GM12878 (cell line): ENCODE results near the gene CDC42EP1.

Source experiments
- ELK1 ChIP-seq: IDR thresholded peaks from 2 replicates; pipeline ENCODE4 v1.6.1; 2012; ENCODE audit warnings: low read depth, low read length, improper control_type of control experiment
- EZH2 ChIP-seq: IDR thresholded peaks from 2 replicates; pipeline ENCODE4 v1.6.1; 2012; ENCODE audit warnings: low read depth, mild to moderate bottlenecking, control low read depth, inconsistent platforms, low read length, borderline replicate concordance; ENCODE audit not compliant: control insufficient read depth
- POLR2A ChIP-seq: IDR thresholded peaks from 2 replicates; pipeline ENCODE4 v1.6.1; 2011; ENCODE audit warnings: low read depth, mild to moderate bottlenecking, low read length
- ZZZ3 ChIP-seq: IDR thresholded peaks from 2 replicates; pipeline ENCODE4 v1.6.1; 2011; ENCODE audit warnings: low read depth; ENCODE audit not compliant: control insufficient read depth, insufficient read length
- TF ChIP-seq, protein P1 (sequence below): IDR thresholded peaks from 2 replicates; pipeline ENCODE4 v1.6.1; 2012; ENCODE audit warnings: low read depth, low read length, improper control_type of control experiment

- TF ChIP-seq ZZZ3, result no peak
- TF ChIP-seq, protein P1, sequence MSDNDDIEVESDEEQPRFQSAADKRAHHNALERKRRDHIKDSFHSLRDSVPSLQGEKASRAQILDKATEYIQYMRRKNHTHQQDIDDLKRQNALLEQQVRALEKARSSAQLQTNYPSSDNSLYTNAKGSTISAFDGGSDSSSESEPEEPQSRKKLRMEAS, result no peak
- no peak for TF ChIP-seq POLR2A
- no peak for TF ChIP-seq EZH2
- no peak for TF ChIP-seq ELK1
Measured at GRCh38 chr22:37553725-37554124, 6.6 kb upstream of the CDC42EP1 start.
